ENCODE data around the gene MX2. TPM values are rescaled to one million over a fixed set of nuclear protein-coding genes. Genes with fewer than 3 reads are reported as not detected.
A peak's percentile ranks its signal among the peaks of the same experiment; 100 is the strongest.
"Not testable (repeated sequence)": the region's sequence is repeated elsewhere in the genome, so short reads cannot be mapped to it uniquely, and the experiment has no call there.

The MX2 gene
- total and polyA plus RNA-seq, 7 experiments from 2014 or later, result 46.7 to 116 (median 99.8) TPM

DNA sequence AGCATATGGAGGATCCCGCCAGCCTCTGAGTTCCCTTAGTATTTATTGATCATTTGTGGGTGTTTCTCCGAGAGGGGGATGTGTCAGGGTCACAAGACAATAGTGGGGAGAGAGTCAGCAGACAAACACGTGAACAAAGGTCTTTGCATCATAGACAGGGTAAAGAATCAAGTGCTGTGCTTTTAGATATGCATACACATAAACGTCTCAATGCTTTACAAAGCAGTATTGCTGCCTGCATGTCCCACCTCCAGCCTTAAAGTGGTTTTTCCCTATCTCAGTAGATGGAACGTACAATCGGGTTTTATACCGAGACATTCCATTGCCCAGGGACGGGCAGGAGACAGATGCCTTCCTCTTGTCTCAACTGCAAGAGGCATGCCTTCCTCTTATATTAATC, 59.2 kb downstream of the MX2 start:
- H3K4me1 ChIP-seq (ENCODE audit: control insufficient read depth in 2 of 2, insufficient read depth in 2 of 2, low read length in 2 of 2); H3K27me3 ChIP-seq (ENCODE audit: control insufficient read depth in 2 of 2, insufficient read depth in 2 of 2, low read length in 2 of 2); CTCF ChIA-PET; H3K36me3 ChIP-seq (ENCODE audit: control insufficient read depth in 2 of 3, insufficient read depth in 3 of 3, low read length in 3 of 3); H3K9me3 Mint-ChIP-seq; POLR2A ChIA-PET; H3K9me3 ChIP-seq (ENCODE audit: control insufficient read depth in 2 of 3, low read length in 3 of 3); H3K4me3 ChIP-seq (ENCODE audit: low read length); H3K27ac ChIP-seq (ENCODE audit: low read depth, low read length); ATAC-seq; H3K27me3 Mint-ChIP-seq; DNase-seq: not testable (repeated sequence)
- intact Hi-C loops (cut with micrococcal nuclease), result loop anchor here (1.0 to 10.0 kb wide), 2 partner anchors 59 to 814 kb away; partner anchors contain the start of gene MX2 (in 2 of the 2)
- Mint-ChIP-seq H3K36me3 (peaks cover 0 to 15% (median 0%) of the 10 kb centered on the region in 5 donors), H3K4me1 (peaks cover 12 to 64% (median 55%) of the 10 kb centered on the region in 7 donors), H3K27ac (peak overlapping the region; percentile 76 to 100 (median 91)), H3K4me3 (peak overlapping the region; percentile 89 to 92 (median 90))

DNA sequence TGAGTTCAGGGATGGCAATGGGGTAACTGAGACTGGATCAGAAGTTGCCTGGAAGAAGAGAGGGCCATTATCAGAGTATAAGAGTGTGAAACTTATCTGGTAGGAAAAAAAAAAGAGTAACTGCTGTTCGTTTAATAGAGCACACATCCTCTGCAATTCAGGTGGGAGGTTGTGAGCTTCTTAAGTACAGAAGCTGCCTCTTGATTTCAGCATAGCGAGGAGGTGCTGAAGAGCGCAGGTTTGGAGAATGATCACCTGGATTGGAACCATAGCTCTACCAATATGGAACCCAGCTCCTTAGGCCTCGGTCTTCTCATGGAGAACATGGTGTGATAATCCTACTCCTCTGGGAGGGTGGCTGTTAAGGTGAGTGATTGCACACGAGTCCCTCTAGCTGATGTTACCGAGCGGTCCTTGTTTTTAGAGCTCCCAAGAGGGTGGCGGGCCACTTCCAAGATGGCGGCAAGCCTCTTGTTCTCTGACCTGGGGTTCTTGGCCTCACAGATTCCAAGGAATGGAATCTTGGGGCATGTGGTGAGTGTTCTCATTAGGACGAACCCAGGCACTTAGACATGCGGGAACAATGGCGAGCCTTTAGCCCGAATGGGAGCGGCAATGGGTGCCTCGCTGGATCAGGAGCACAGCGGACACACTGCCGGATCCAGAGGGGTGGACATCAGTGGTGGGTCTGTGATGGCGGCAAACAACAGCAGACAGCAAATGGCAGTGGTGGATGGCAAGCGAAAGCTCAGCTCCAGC, 60.9 kb downstream of the MX2 start:
- Histone ChIP-seq H3K4me1 (ENCODE audit: control insufficient read depth in 2 of 2, insufficient read depth in 2 of 2, low read length in 2 of 2) (peaks cover 10 to 12% of the 10 kb centered on the region in 2 donors), H3K36me3 (ENCODE audit: control insufficient read depth in 2 of 3, insufficient read depth in 3 of 3, low read length in 3 of 3) (peaks cover 0 to 4% (median 0%) of the 10 kb centered on the region in 3 experiments), H3K9me3 (ENCODE audit: control insufficient read depth in 2 of 3, low read length in 3 of 3) (no peaks in the 10 kb centered on the region), H3K4me3 (ENCODE audit: low read length) (no peak overlapping the region), H3K27me3 (ENCODE audit: control insufficient read depth in 2 of 2, insufficient read depth in 2 of 2, low read length in 2 of 2) (no peaks in the 10 kb centered on the region), H3K27ac (ENCODE audit: low read depth, low read length) (no peak overlapping the region)
- peaks cover 0 to 20% (median 0%) of the 10 kb centered on the region in 5 donors for H3K36me3 Mint-ChIP-seq
- H3K9me3 Mint-ChIP-seq, result peaks cover 0 to 2% (median 0%) of the 10 kb centered on the region in 11 donors
- H3K4me1 Mint-ChIP-seq, result peaks cover 20 to 73% (median 66%) of the 10 kb centered on the region in 7 donors
- POLR2A ChIA-PET, result interaction anchor here (0.6 to 5.2 kb wide), 4 partner anchors 12 to 105 kb away, joined by 4 to 82 read pairs (median 4); no protein-coding TSS in a partner anchor
- peak overlapping the region in 3 of 10 donors; percentile 8 to 30 (median 14) for H3K4me3 Mint-ChIP-seq
- intact Hi-C loops (cut with micrococcal nuclease), result loop anchor here in 1 of 2 donors (10.0 kb wide), 1 partner anchor 812 kb away; no protein-coding TSS in a partner anchor
- no peaks in the 10 kb centered on the region for H3K27me3 Mint-ChIP-seq
- peak overlapping the region in 6 of 9 donors; percentile 49 to 100 (median 98) for H3K27ac Mint-ChIP-seq
- CTCF ChIA-PET, result interaction anchor here (0.5 to 0.7 kb wide), 3 partner anchors 12 to 38 kb away, joined by 4 to 8 read pairs (median 5); no protein-coding TSS in a partner anchor
- ATAC-seq, result no peak
- DNase-seq, result no peak

DNA sequence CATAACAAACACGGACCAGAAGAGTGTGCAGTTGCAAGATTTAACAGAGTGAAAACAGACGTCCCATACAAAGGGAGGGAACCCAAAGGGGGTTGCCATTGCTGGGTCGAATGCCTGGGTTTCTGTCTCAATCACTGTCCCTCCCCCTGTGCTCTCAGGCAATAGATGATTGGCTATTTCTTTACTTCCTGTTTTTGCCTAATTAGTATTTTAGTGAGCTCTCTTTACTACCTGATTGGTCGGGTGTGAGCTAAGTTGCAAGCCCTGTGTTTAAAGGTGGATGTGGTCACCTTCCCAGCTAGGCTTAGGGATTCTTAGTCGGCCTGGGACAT, 61.4 kb downstream of the MX2 start:
- H3K4me3 ChIP-seq (ENCODE audit: low read length); CTCF ChIA-PET; ATAC-seq; H3K27ac ChIP-seq (ENCODE audit: low read depth, low read length); H3K27me3 Mint-ChIP-seq; H3K9me3 Mint-ChIP-seq; H3K27me3 ChIP-seq (ENCODE audit: control insufficient read depth in 2 of 2, insufficient read depth in 2 of 2, low read length in 2 of 2); H3K36me3 ChIP-seq (ENCODE audit: control insufficient read depth in 2 of 3, insufficient read depth in 3 of 3, low read length in 3 of 3); H3K9me3 ChIP-seq (ENCODE audit: control insufficient read depth in 2 of 3, low read length in 3 of 3): not testable (repeated sequence)
- peak overlapping the region in 8 of 9 donors; percentile 12 to 100 (median 88) for H3K27ac Mint-ChIP-seq
- peak overlapping the region in 8 of 10 donors; percentile 14 to 98 (median 58) for H3K4me3 Mint-ChIP-seq
- H3K4me1 Mint-ChIP-seq, result peaks cover 20 to 78% (median 72%) of the 10 kb centered on the region in 7 donors
- peaks cover 10 to 12% of the 10 kb centered on the region in 2 donors for H3K4me1 ChIP-seq (ENCODE audit: control insufficient read depth in 2 of 2, insufficient read depth in 2 of 2, low read length in 2 of 2)
- POLR2A ChIA-PET, result interaction anchor here (1.2 to 5.2 kb wide), 2 partner anchors 54 to 60 kb away, joined by 4 to 82 read pairs; no protein-coding TSS in a partner anchor
- H3K36me3 Mint-ChIP-seq, result peaks cover 0 to 26% (median 0%) of the 10 kb centered on the region in 5 donors
- peak in 1 of 9 donors; percentile 27 for DNase-seq
- intact Hi-C loops (cut with micrococcal nuclease), result loop anchor here in 1 of 2 donors (10.0 kb wide), 1 partner anchor 812 kb away; no protein-coding TSS in a partner anchor

DNA sequence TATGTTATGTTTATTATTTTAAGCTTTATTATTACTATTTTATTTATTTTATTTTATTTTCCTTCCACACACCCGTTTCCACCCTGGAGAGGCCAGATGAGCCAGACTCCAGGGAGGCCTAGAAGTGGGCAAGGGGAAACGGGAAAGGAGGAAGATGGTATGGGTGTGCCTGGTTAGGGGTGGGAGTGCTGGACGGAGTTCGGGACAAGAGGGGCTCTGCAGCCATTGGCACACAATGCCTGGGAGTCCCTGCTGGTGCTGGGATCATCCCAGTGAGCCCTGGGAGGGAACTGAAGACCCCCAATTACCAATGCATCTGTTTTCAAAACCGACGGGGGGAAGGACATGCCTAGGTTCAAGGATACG, 63.7 kb downstream of the MX2 start:
- intact Hi-C loops (cut with micrococcal nuclease), result loop anchor here in 1 of 2 donors (10.0 kb wide), 1 partner anchor 809 kb away; no protein-coding TSS in a partner anchor
- ChIA-PET POLR2A (interaction anchor here (0.9 to 5.2 kb wide), 9 partner anchors 8 to 83 kb away, joined by 3 to 82 read pairs (median 5); partner anchors contain the start of gene MX2), CTCF (interaction anchor here (2.5 kb wide), 1 partner anchor 56 kb away, joined by 9 read pairs; no protein-coding TSS in a partner anchor)
- no peaks in the 10 kb centered on the region for H3K27me3 Mint-ChIP-seq
- Histone ChIP-seq H3K36me3 (ENCODE audit: control insufficient read depth in 2 of 3, insufficient read depth in 3 of 3, low read length in 3 of 3) (peaks cover 0 to 18% (median 14%) of the 10 kb centered on the region in 3 experiments), H3K27me3 (ENCODE audit: control insufficient read depth in 2 of 2, insufficient read depth in 2 of 2, low read length in 2 of 2) (no peaks in the 10 kb centered on the region), H3K27ac (ENCODE audit: low read depth, low read length) (peak overlapping the region; percentile 92), H3K4me1 (ENCODE audit: control insufficient read depth in 2 of 2, insufficient read depth in 2 of 2, low read length in 2 of 2) (peaks cover 10 to 12% of the 10 kb centered on the region in 2 donors), H3K9me3 (ENCODE audit: control insufficient read depth in 2 of 3, low read length in 3 of 3) (no peaks in the 10 kb centered on the region), H3K4me3 (ENCODE audit: low read length) (peak overlapping the region; percentile 99)
- H3K4me1 Mint-ChIP-seq, result peaks cover 18 to 86% (median 68%) of the 10 kb centered on the region in 7 donors
- H3K27ac Mint-ChIP-seq, result peak overlapping the region; percentile 95 to 100 (median 98)
- ATAC-seq (no peak), DNase-seq (no peak)
- peaks cover 0 to 2% (median 0%) of the 10 kb centered on the region in 11 donors for H3K9me3 Mint-ChIP-seq
- peak overlapping the region; percentile 94 to 98 (median 97) for H3K4me3 Mint-ChIP-seq
- peaks cover 3 to 38% (median 11%) of the 10 kb centered on the region in 5 donors for H3K36me3 Mint-ChIP-seq

DNA sequence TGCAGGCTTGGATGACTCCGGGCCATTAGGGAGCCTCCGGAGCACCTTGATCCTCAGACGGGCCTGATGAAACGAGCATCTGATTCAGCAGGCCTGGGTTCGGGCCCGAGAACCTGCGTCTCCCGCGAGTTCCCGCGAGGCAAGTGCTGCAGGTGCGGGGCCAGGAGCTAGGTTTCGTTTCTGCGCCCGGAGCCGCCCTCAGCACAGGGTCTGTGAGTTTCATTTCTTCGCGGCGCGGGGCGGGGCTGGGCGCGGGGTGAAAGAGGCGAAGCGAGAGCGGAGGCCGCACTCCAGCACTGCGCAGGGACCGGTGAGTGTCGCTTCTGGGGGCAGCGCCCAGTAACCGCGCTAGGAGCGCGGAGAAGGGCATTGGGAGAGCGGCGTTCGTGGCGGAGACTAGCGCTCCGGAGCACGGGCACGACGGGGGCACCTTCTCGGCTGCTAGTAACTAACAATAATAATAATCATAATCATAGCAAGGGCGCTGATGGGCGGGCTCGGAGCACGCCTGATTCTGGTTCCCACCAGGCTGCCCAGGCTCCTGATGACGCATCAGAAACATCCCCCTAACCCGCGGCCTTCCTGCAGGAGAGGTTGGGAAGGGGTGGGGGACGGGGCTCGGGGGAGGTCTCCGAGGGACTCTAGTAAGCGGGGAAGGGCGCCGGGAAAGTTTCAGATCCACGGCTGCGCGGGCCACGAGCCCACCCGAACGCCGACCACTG, 64.3 kb downstream of the MX2 start, which contains the start of gene MX1:
MX1 (plus strand) TSS at position 286 of the 722 bp plus-strand sequence. CDS start 5,832 bp downstream, outside the sequence.
- Histone ChIP-seq H3K4me3 (ENCODE audit: low read length) (peak within 1 kb of the TSS; percentile 99), H3K27me3 (ENCODE audit: control insufficient read depth in 2 of 2, insufficient read depth in 2 of 2, low read length in 2 of 2) (no peaks in the 10 kb centered on the region), H3K9me3 (ENCODE audit: control insufficient read depth in 2 of 3, low read length in 3 of 3) (no peaks in the 10 kb centered on the region), H3K27ac (ENCODE audit: low read depth, low read length) (peak within 1 kb of the TSS; percentile 92), H3K36me3 (ENCODE audit: control insufficient read depth in 2 of 3, insufficient read depth in 3 of 3, low read length in 3 of 3) (peaks cover 0 to 18% (median 14%) of the 10 kb centered on the region in 3 experiments), H3K4me1 (ENCODE audit: control insufficient read depth in 2 of 2, insufficient read depth in 2 of 2, low read length in 2 of 2) (peaks cover 10 to 12% of the 10 kb centered on the region in 2 donors)
- Mint-ChIP-seq H3K36me3 (peaks cover 3 to 42% (median 14%) of the 10 kb centered on the region in 5 donors), H3K4me1 (peaks cover 16 to 83% (median 62%) of the 10 kb centered on the region in 7 donors), H3K27me3 (no peaks in the 10 kb centered on the region), H3K27ac (peak within 1 kb of the TSS; percentile 95 to 100 (median 98)), H3K9me3 (peaks cover 0 to 2% (median 0%) of the 10 kb centered on the region in 11 donors), H3K4me3 (peak within 1 kb of the TSS; percentile 94 to 98 (median 97))
- peak; percentile 100 for ATAC-seq
- intact Hi-C loops (cut with micrococcal nuclease), result loop anchor here (1.0 to 10.0 kb wide), 5 partner anchors 15 to 809 kb away; partner anchors contain the start of gene MX2 (in 2 of the 2)
- CTCF ChIA-PET, result interaction anchor here (1.1 to 2.5 kb wide), 2 partner anchors 57 to 143 kb away, joined by 4 to 9 read pairs; no protein-coding TSS in a partner anchor
- POLR2A ChIA-PET, result interaction anchor here (0.7 to 5.2 kb wide), 11 partner anchors 8 to 83 kb away, joined by 3 to 82 read pairs (median 5); partner anchors contain the start of gene MX2
- peak; percentile 76 to 90 (median 87) for DNase-seq

Data from naive thymus-derived CD4-positive, alpha-beta T cell (primary cell).